ENCODE data around the gene SEMA3F. TPM values are rescaled to one million over a fixed set of nuclear protein-coding genes. Genes with fewer than 3 reads are reported as not detected.

SEMA3F gene
- total RNA-seq, 1 donor from 2014 or later = 78.1 TPM

DNA sequence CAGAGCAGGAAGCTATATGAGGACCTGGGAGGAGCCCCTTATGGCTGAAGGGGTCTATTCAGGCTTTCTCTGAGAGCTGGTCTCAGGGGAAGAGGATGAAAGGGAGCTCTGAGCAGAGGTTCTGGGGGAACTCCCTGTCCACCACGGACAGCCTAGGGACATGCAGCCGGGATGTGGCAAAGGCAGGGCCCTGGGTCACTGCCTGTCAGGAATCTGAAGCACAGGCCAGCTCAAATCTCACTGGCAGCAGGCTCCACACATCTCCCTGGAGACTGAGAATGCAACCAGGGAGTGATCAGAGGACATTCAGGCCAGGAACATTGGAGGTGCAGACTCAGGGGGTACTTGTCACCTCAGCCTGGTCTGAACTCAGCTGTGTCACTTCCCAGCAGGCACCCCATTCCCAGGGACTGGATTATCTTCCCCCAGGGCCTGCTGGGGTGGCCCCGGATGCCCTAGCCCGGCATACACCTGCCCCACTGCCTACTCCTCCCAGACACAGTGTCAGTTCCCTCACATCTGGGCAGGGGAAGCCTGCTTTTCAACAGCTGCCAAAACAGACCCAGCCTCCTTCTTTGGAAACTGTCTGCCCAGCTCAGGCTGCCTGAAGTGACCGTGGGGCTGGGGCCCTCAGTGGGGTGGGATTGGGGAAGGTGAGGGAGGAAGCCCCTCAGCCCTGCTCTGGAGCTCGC, 18.3 kb upstream of the SEMA3F start:
- H3K9me3 ChIP-seq = no peaks in the 10 kb centered on the region
- no peaks in the 10 kb centered on the region for H3K27me3 ChIP-seq
- no peaks in the 10 kb centered on the region for H3K36me3 ChIP-seq
- intact Hi-C loops (cut with DNase I) = no loop called here
- TF ChIP-seq POLR2A (IDR thresholded peaks at IDR 0.05) (no peak), POLR2AphosphoS5 (IDR thresholded peaks at IDR 0.05; ENCODE audit: insufficient read depth in 1 of 2, low read depth in 1 of 2) (no peak)
- TF ChIP-seq, protein P1, sequence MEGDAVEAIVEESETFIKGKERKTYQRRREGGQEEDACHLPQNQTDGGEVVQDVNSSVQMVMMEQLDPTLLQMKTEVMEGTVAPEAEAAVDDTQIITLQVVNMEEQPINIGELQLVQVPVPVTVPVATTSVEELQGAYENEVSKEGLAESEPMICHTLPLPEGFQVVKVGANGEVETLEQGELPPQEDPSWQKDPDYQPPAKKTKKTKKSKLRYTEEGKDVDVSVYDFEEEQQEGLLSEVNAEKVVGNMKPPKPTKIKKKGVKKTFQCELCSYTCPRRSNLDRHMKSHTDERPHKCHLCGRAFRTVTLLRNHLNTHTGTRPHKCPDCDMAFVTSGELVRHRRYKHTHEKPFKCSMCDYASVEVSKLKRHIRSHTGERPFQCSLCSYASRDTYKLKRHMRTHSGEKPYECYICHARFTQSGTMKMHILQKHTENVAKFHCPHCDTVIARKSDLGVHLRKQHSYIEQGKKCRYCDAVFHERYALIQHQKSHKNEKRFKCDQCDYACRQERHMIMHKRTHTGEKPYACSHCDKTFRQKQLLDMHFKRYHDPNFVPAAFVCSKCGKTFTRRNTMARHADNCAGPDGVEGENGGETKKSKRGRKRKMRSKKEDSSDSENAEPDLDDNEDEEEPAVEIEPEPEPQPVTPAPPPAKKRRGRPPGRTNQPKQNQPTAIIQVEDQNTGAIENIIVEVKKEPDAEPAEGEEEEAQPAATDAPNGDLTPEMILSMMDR (IDR thresholded peaks at IDR 0.05) = no peak
- DNase-seq (ENCODE audit: extremely low spot score in 2 of 2) = no peak
- no peak overlapping the region for H3K27ac ChIP-seq
- no peak overlapping the region for H3K4me3 ChIP-seq
- H3K4me1 ChIP-seq = peaks cover 28% of the 10 kb centered on the region

DNA sequence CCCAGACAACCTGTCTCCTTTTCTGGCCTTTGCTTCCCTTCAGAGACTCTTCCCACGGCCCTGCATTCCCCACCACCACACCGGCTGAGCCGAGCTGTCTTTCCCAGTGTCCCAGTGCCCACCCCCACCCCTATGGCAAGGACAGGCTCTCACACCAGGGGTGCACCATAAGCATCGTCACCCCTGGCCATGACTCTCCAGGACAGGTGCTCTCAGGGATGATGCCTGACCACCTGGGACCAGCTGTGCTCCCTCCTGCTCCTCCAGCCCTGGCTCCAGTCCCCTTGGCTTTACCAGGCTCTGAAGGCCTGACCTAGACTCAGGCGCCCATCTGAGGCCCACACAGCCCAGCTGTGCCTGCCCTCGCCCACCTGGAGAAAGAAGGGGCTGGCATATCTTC, 17.6 kb upstream of the SEMA3F start:
- no peak overlapping the region for H3K27ac ChIP-seq
- no peak for DNase-seq (ENCODE audit: extremely low spot score in 2 of 2)
- H3K4me3 ChIP-seq = no peak overlapping the region
- H3K9me3 ChIP-seq = no peaks in the 10 kb centered on the region
- H3K36me3 ChIP-seq = no peaks in the 10 kb centered on the region
- intact Hi-C loops (cut with DNase I) = no loop called here
- TF ChIP-seq POLR2AphosphoS5 (IDR thresholded peaks at IDR 0.05; ENCODE audit: insufficient read depth in 1 of 2, low read depth in 1 of 2) (no peak), POLR2A (IDR thresholded peaks at IDR 0.05) (no peak)
- TF ChIP-seq, protein P1 (IDR thresholded peaks at IDR 0.05) = no peak
- no peaks in the 10 kb centered on the region for H3K27me3 ChIP-seq
- peaks cover 28% of the 10 kb centered on the region for H3K4me1 ChIP-seq

DNA sequence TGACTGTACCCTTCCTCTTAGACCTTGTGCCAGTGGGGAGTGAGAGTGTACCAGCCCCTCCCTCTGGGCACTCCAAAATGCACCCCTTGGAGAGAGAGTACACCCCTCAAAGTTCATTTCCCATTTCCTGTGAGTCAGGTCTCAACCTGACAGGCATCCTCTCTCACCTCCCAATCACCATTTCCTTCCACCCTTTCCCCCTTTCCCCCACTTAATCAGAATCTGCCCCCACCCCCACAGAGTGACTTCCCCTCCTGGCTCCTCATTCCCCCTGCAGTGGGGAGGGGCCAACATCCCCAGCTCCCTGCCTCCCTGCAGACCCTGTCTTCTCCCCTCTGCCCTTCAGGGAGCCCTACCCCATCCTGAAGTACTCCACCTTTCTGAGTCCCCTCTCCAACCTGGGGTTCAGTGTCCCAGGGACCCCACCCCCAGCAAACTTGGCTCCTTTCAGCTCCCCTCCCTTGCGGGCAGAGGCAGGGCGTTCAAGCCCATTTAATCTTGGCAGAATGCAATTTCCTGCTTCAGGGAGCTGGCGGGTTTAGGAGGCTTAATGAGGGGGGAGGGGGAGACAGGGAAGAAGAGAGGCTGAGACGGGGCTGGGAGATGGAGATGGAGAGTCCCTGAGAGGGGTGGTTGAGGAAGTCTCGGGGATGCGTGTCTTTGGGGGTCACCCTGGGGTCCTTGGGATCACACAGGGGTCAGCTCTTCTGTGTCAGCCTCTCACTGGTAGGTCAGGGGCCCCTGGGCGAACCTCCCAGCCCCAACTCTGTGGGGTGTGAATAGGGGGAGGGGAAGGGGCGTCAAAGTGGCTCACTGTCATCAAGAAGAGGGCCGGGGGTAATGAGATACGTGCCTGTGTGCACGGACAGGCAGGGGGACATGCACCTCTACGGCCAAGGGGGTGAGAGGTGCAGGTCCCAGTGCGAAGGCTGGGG, 16.6 kb upstream of the SEMA3F start:
- intact Hi-C loops (cut with DNase I) = no loop called here
- Histone ChIP-seq H3K9me3 (no peaks in the 10 kb centered on the region), H3K36me3 (no peaks in the 10 kb centered on the region), H3K4me1 (peaks cover 28% of the 10 kb centered on the region), H3K27ac (no peak overlapping the region), H3K27me3 (no peaks in the 10 kb centered on the region), H3K4me3 (no peak overlapping the region)
- DNase-seq (ENCODE audit: extremely low spot score in 2 of 2) = no peak
- TF ChIP-seq POLR2AphosphoS5 (IDR thresholded peaks at IDR 0.05; ENCODE audit: insufficient read depth in 1 of 2, low read depth in 1 of 2) (no peak), POLR2A (IDR thresholded peaks at IDR 0.05) (no peak)
- TF ChIP-seq, protein P1 (IDR thresholded peaks at IDR 0.05) = no peak

DNA sequence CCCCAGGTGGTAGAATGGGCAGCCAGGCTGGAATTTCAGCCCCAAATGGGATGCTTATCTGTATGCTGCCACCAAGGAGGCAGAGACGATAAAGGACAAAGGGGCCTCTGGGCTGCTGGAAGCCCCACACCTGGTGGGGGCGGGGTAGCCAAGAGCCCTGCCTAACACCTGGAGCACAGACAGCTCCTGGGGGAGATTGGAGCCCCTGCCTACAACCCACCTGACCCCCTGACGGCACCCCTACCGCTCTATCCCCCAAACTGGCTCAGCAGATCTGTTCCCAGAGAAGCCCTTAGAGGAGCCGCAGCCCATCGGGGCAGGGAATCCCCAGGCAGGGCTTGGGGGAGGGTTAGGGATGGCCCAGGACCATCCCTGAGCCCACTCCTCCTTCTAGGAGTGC, 15.8 kb upstream of the SEMA3F start:
- intact Hi-C loops (cut with DNase I) = no loop called here
- no peak for DNase-seq (ENCODE audit: extremely low spot score in 2 of 2)
- Histone ChIP-seq H3K27me3 (no peaks in the 10 kb centered on the region), H3K4me1 (peaks cover 28% of the 10 kb centered on the region), H3K27ac (no peak overlapping the region), H3K9me3 (no peaks in the 10 kb centered on the region), H3K4me3 (no peak overlapping the region), H3K36me3 (no peaks in the 10 kb centered on the region)
- TF ChIP-seq POLR2A (IDR thresholded peaks at IDR 0.05) (no peak), POLR2AphosphoS5 (IDR thresholded peaks at IDR 0.05; ENCODE audit: insufficient read depth in 1 of 2, low read depth in 1 of 2) (no peak)
- TF ChIP-seq, protein P1 (IDR thresholded peaks at IDR 0.05) = no peak
